Chondrocyte (in vitro differentiated cells): Measurements from ENCODE around the gene ADAM12. TPM values are rescaled to one million over a fixed set of nuclear protein-coding genes. Genes with fewer than 3 reads are reported as not detected.

ENCODE experiments used
- DNase-seq: peaks from one replicate; pipeline ENCODE4 v3.0.0; 2021; ENCODE audit warnings: mixed read lengths, low spot score
- H3K27ac Mint-ChIP-seq: one replicate; pipeline ENCODE4 v1.8.0; 2021; ENCODE audit warnings: mild to moderate bottlenecking, moderate library complexity, mixed read lengths; ENCODE audit not compliant: unreplicated experiment
- H3K27me3 Mint-ChIP-seq: 2 replicates; pipeline ENCODE4 v1.8.0; 2021; ENCODE audit warnings: low read depth, mixed read lengths
- H3K36me3 Mint-ChIP-seq: 2 replicates; pipeline ENCODE4 v1.8.0; 2021; ENCODE audit warnings: low read depth, mixed read lengths
- H3K4me1 Mint-ChIP-seq: 2 replicates; pipeline ENCODE4 v1.8.0; 2021; ENCODE audit warnings: low read depth, mild to moderate bottlenecking, mixed read lengths
- H3K4me3 Mint-ChIP-seq: one replicate; pipeline ENCODE4 v1.8.0; 2021; ENCODE audit warnings: mild to moderate bottlenecking, moderate library complexity, mixed read lengths; ENCODE audit not compliant: unreplicated experiment
- H3K9me3 Mint-ChIP-seq: 2 replicates; pipeline ENCODE4 v1.8.0; 2021; ENCODE audit warnings: low read depth, mixed read lengths
- CTCF ChIP-seq: fragments of 200-600 bp; sonication (generic); IDR thresholded peaks from 2 replicates; pipeline ENCODE4 v1.5.0; 2021; ENCODE audit warnings: antibody characterized with exemption, mild to moderate bottlenecking, moderate library complexity
- total RNA-seq: library from RNA; stranded (reverse); gene quantifications from 3 replicates; pipeline ENCODE4 v1.2.1, GENCODE V29; 2021

ADAM12 gene
- total RNA-seq, 1 donor from 2014 or later = 175 TPM

DNA sequence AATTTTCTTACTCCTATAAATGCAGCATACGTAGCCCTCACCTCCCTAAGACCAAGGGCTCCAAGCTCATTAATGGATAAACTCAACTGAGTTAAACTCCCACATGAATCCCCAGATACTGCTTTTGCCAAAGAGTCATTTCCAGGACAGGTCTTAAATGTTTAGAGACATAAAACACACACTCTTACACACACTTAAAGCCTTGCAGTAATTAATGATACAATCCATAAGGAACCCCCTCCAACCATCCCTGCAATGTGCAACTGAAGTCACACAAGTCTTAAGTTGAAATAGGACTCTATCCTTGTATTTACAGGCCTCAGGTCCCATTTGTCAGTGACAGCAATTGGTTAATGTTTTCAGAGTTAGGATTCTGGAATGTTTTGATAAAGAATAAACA, 297.8 kb downstream of the ADAM12 start:
- Mint-ChIP-seq H3K4me3 (no peak overlapping the region), H3K36me3 (peaks cover 14% of the 10 kb centered on the region), H3K27ac (peak overlapping the region; percentile 88), H3K9me3 (peaks cover 3% of the 10 kb centered on the region), H3K27me3 (no peaks in the 10 kb centered on the region), H3K4me1 (peaks cover 51% of the 10 kb centered on the region)
- no peak for TF ChIP-seq CTCF
- no peak for DNase-seq

DNA sequence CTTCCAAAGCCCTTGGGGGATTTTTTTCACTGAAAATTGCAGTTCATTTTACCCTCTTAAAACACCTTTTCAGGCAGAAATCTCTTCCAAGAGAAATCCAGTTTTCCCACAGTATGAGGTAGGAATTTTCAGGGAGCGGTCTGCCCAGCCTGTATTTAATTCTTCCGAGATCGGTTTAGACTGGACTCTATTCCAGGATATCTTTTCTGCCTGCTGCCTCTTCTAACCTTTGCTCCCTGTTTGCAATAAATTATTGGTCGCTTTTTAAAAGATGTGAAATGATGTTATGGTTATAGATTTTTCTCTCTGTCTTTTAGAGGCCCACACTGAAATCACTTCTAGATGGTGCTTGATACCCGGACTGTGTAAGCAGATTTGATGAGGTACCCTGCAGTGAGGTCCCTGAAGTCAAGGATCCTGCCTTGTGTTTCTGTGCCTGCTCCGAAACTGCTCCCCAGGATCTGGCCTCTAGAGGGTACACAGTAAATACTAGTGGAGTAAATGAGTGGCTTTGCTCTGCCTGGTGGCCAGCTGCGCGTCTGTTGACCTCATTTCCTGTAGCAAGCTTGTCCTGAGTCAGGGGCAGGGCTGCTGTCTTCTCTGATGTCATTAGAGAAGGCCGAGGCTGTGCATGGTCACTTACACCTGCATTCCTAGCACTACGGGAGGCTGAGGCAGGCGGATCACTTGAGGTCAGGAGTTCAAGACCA, 300.3 kb downstream of the ADAM12 start:
- H3K4me3 Mint-ChIP-seq = no peak overlapping the region
- DNase-seq = no peak
- H3K27ac Mint-ChIP-seq = no peak overlapping the region
- H3K9me3 Mint-ChIP-seq = peaks cover 3% of the 10 kb centered on the region
- TF ChIP-seq CTCF = no peak
- H3K36me3 Mint-ChIP-seq = peaks cover 11% of the 10 kb centered on the region
- no peaks in the 10 kb centered on the region for H3K27me3 Mint-ChIP-seq
- peaks cover 51% of the 10 kb centered on the region for H3K4me1 Mint-ChIP-seq

DNA sequence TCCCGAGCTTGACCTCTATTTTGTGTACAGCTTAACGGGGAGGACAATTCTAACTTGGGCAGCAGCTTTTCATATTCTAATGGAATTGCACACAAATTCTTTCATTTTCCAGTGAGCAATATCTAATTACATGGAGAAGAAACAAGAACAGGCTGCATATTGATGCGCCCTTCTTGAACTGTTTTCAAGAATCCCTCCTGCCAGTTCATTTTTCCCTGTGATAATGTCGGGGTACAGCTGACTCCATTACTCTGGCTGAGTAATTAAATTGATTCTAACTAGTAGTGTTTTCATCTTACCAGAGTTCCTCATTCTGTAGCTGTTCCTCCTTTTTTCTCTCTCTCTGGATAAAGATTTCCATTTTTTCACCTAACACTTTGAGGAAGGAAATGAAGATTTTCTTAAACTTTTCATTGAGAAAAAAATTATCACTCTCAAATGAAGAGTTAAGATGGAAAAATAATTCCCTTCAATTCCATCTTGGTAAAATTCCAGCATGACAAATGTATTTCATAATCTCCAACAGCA, 301.1 kb downstream of the ADAM12 start:
- Mint-ChIP-seq H3K27me3 (no peaks in the 10 kb centered on the region), H3K9me3 (peaks cover 3% of the 10 kb centered on the region), H3K27ac (no peak overlapping the region), H3K4me1 (peaks cover 49% of the 10 kb centered on the region), H3K4me3 (no peak overlapping the region), H3K36me3 (peaks cover 11% of the 10 kb centered on the region)
- no peak for DNase-seq
- TF ChIP-seq CTCF = no peak

GRCh38 chr10:126085806-126086205, 302.5 kb downstream of the ADAM12 start:
- H3K27ac Mint-ChIP-seq = no peak overlapping the region
- no peak for DNase-seq
- peaks cover 10% of the 10 kb centered on the region for H3K36me3 Mint-ChIP-seq
- no peak for TF ChIP-seq CTCF
- H3K9me3 Mint-ChIP-seq = no peaks in the 10 kb centered on the region
- peaks cover 48% of the 10 kb centered on the region for H3K4me1 Mint-ChIP-seq
- H3K27me3 Mint-ChIP-seq = no peaks in the 10 kb centered on the region
- H3K4me3 Mint-ChIP-seq = no peak overlapping the region

GRCh38 chr10:126084369-126084768, 303.9 kb downstream of the ADAM12 start:
- no peak overlapping the region for H3K27ac Mint-ChIP-seq

More at GRCh38 chr10:126084369-126084768, 303.9 kb downstream of the ADAM12 start:
- peaks cover 12% of the 10 kb centered on the region for H3K36me3 Mint-ChIP-seq
- no peaks in the 10 kb centered on the region for H3K27me3 Mint-ChIP-seq
- no peak for DNase-seq
- H3K4me3 Mint-ChIP-seq = no peak overlapping the region
- peaks cover 53% of the 10 kb centered on the region for H3K4me1 Mint-ChIP-seq
- no peaks in the 10 kb centered on the region for H3K9me3 Mint-ChIP-seq
- no peak for TF ChIP-seq CTCF
